GM12878 (cell line): ENCODE measurements around the gene ABITRAM. TPM values are rescaled to one million over a fixed set of nuclear protein-coding genes. Genes with fewer than 3 reads are reported as not detected.

Experiments
- ATAC-seq: fragments of 200-7000 bp; cut with Tn5 transposase; 3 replicates; pipeline ENCODE4 v1.9.1; 2020; ENCODE audit warnings: mild to moderate bottlenecking, moderate library complexity
- BruUV-seq: library from RNA; stranded (reverse); fragments of 400-500 nt; replicated peaks from 2 replicates; lab custom pipeline; 2021; lab: Mats Ljungman, UMichigan
- CTCF ChIA-PET: fragments of 300-600 bp; sonication (Branson Sonifier 250); formaldehyde crosslinking; extraction: SDS; loops from one replicate; lab custom pipeline; 2021; ENCODE audit warnings: inconsistent platforms; lab: Yijun Ruan, JAX
- POLR2A ChIA-PET: fragments of 350-600 bp; formaldehyde crosslinking; extraction: SDS; loops from one replicate; lab custom pipeline; 2021; ENCODE audit warnings: inconsistent platforms; lab: Charles Lee
- RAD21 ChIA-PET: fragments of 300-600 bp; sonication (Branson Sonifier 250); formaldehyde crosslinking; loops from one replicate; lab custom pipeline; 2023; ENCODE audit warnings: antibody characterized with exemption; ENCODE audit not compliant: unreplicated experiment; lab: Charles Lee
- SMC1A ChIA-PET: fragments of 300-600 bp; sonication (Branson Sonifier 250); formaldehyde crosslinking; loops from one replicate; lab custom pipeline; 2023; ENCODE audit not compliant: unreplicated experiment, uncharacterized antibody; lab: Charles Lee
- DNase-seq: peaks from one replicate; pipeline ENCODE4 v3.0.0-alpha.2; 2011; ENCODE audit warnings: low read depth, low spot score
- FAIRE-seq: peaks from 3 replicates; lab custom pipeline; 2011; peaks lifted over from hg19 to GRCh38; lab: Jason Lieb, UNC
- H2AFZ ChIP-seq: 2 replicates; pipeline ENCODE4 v1.6.0; 2011; ENCODE audit warnings: low read depth, low read length, control low read depth; ENCODE audit not compliant: control insufficient read depth
- H3K27ac ChIP-seq: 2 replicates; pipeline ENCODE4 v1.5.1; 2011; ENCODE audit warnings: control low read depth; ENCODE audit not compliant: control insufficient read depth, insufficient read depth
- H3K27me3 ChIP-seq, 2 experiments: replicated peaks in 1 of 2; 2 replicates each; pipeline versions ENCODE4 v1.6.0 to v1.6.1; 2011; ENCODE audit warnings: low read length in 1 of 2; ENCODE audit not compliant: control insufficient read depth in 2 of 2, insufficient read depth in 2 of 2
- H3K36me3 ChIP-seq, 2 experiments: 2 replicates each; pipeline ENCODE4 v1.5.1; 2011; ENCODE audit warnings: low read length in 1 of 2; ENCODE audit not compliant: control insufficient read depth in 2 of 2, insufficient read depth in 2 of 2
- H3K4me1 ChIP-seq: 2 replicates; pipeline ENCODE4 v1.6.1; 2011; ENCODE audit warnings: mild to moderate bottlenecking, low read length, moderate library complexity, mixed read lengths; ENCODE audit not compliant: control insufficient read depth, insufficient read depth
- H3K4me2 ChIP-seq: 2 replicates; pipeline ENCODE4 v1.6.0; 2011; ENCODE audit warnings: control low read depth; ENCODE audit not compliant: control insufficient read depth, insufficient read depth
- H3K4me3 ChIP-seq: fragments of 200-600 bp; sonication (generic); 2 replicates; pipeline ENCODE4 v1.5.1; 2016
- H3K79me2 ChIP-seq: 2 replicates; pipeline ENCODE4 v1.6.0; 2011; ENCODE audit warnings: low read length; ENCODE audit not compliant: control insufficient read depth, insufficient read depth
- H3K9ac ChIP-seq: 2 replicates; pipeline ENCODE4 v1.8.0; 2011; ENCODE audit warnings: low read length, control low read depth, mixed read lengths; ENCODE audit not compliant: control insufficient read depth, insufficient read depth
- H3K9me3 ChIP-seq: replicated peaks from 3 replicates; pipeline ENCODE4 v1.5.1; 2011; ENCODE audit warnings: mild to moderate bottlenecking, low read length; ENCODE audit not compliant: control insufficient read depth, insufficient read depth
- H4K20me1 ChIP-seq: 2 replicates; pipeline ENCODE4 v1.6.0; 2011; ENCODE audit not compliant: control insufficient read depth, insufficient read depth
- BMI1 ChIP-seq: fragments of 450-650 bp; IDR thresholded peaks from 2 replicates; pipeline ENCODE4 v1.6.1; 2016; ENCODE audit warnings: mild to moderate bottlenecking, moderate library complexity, borderline replicate concordance
- CBX3 ChIP-seq: fragments of 200-600 bp; sonication (generic); IDR thresholded peaks from 2 replicates; pipeline ENCODE4 v1.6.1; 2016; ENCODE audit warnings: low read depth, borderline replicate concordance
- JUNB ChIP-seq: IDR thresholded peaks from 2 replicates; pipeline ENCODE4 v1.6.1; 2016; ENCODE audit warnings: antibody characterized with exemption, mild to moderate bottlenecking
- KLF5 ChIP-seq: fragments of 450-650 bp; IDR thresholded peaks from 2 replicates; pipeline ENCODE4 v1.6.1; 2014; ENCODE audit warnings: mild to moderate bottlenecking; ENCODE audit not compliant: partially characterized antibody
- MEF2A ChIP-seq: IDR thresholded peaks from 2 replicates; pipeline ENCODE4 v1.6.1; 2011; ENCODE audit warnings: low read depth, mild to moderate bottlenecking, low read length, moderate library complexity; ENCODE audit not compliant: insufficient read depth
- MYB ChIP-seq: fragments of 150-350 bp; IDR thresholded peaks from 2 replicates; pipeline ENCODE4 v1.6.1; 2014; ENCODE audit warnings: mild to moderate bottlenecking, low read depth, low read length, borderline replicate concordance
- NR2F1 ChIP-seq: fragments of 450-650 bp; conservative IDR thresholded peaks from 2 replicates; pipeline ENCODE4 v1.6.1; 2017; ENCODE audit warnings: mild to moderate bottlenecking
- PML ChIP-seq: IDR thresholded peaks from 2 replicates; pipeline ENCODE4 v1.6.1; 2012; ENCODE audit warnings: low read length, inconsistent platforms
- RFX5 ChIP-seq: IDR thresholded peaks from 2 replicates; pipeline ENCODE4 v1.6.1; 2011; ENCODE audit warnings: low read depth, low read length, improper control_type of control experiment
- SIN3A ChIP-seq: IDR thresholded peaks from 2 replicates; pipeline ENCODE4 v1.6.1; 2012; ENCODE audit warnings: low read depth, low read length, improper control_type of control experiment
- SPI1 ChIP-seq: IDR thresholded peaks from 2 replicates; pipeline ENCODE4 v1.6.1; 2011; ENCODE audit warnings: low read depth, mild to moderate bottlenecking, low read length, moderate library complexity, borderline replicate concordance; ENCODE audit not compliant: insufficient read depth
- SREBF2 ChIP-seq: IDR thresholded peaks from 2 replicates; pipeline ENCODE4 v1.6.1; 2012; ENCODE audit warnings: mild to moderate bottlenecking, low read length
- SUZ12 ChIP-seq: fragments of 200-600 bp; sonication (generic); IDR thresholded peaks from one replicate; pipeline ENCODE4 v1.6.1; 2018; ENCODE audit warnings: antibody characterized with exemption, mild to moderate bottlenecking; ENCODE audit not compliant: unreplicated experiment
- YBX1 ChIP-seq: fragments of 450-650 bp; IDR thresholded peaks from 2 replicates; pipeline ENCODE4 v1.6.1; 2016; ENCODE audit warnings: antibody characterized with exemption
- WGBS: methylation state at CpG from one replicate; pipeline ENCODE4 v1.1.6; 2016; ENCODE audit warnings: low lambda C conversion rate; ENCODE audit not compliant: insufficient replicate concordance, insufficient coverage; ENCODE audit errors: missing lambda C conversion rate; 5-methylcytosine and 5-hydroxymethylcytosine counted together
- in situ Hi-C: fragments of 300-500 bp; cut with MboI; formaldehyde crosslinking; loops from 9 replicates; pipeline ENCODE4 v1.14.3; 2018; ENCODE audit warnings: mixed read lengths
- intact Hi-C: fragments of 100-400 bp; cut with micrococcal nuclease; formaldehyde crosslinking; loops from one replicate; pipeline ENCODE4 v1.14.2; 2022; ENCODE audit not compliant: unreplicated experiment
- polyA plus RNA-seq, 11 experiments: library from polyadenylated mRNA; depleted of rRNA in 4 of 11; unstranded in 6 of 11; stranded (reverse) in 5 of 11; fragments of >200 nt; fragmentation: Nextera tagmentation in 4 of 11; fragmentation: Illumina TruSeq in 1 of 11; extraction: Ambion mirVana in 4 of 11; extraction: Trizol in 1 of 11; gene quantifications; 1 replicate in 1 of 11; 2 replicates in 10 of 11; pipeline versions ENCODE4 v1.2.1 to v1.2.3, GENCODE V29; 2011 to 2016; ENCODE audit warnings: inconsistent platforms in 2 of 11, missing spikeins in 2 of 11, low read depth in 1 of 11
- total RNA-seq, 4 experiments: library from RNA; depleted of rRNA in 3 of 4; stranded (reverse); fragments of >200 nt in 3 of 4; fragmentation: Illumina TruSeq in 1 of 4; extraction: Trizol in 1 of 4; gene quantifications; 2 replicates each; pipeline versions ENCODE4 v1.2.1 to v1.2.3, GENCODE V29; 2013 to 2021

Gene ABITRAM
- total and polyA plus RNA-seq, 10 of the 15 experiments (the other 5 are each of a cell fraction or from before 2014, with no cell fraction given): 5.2 to 18.4 (median 10.6) TPM

DNA sequence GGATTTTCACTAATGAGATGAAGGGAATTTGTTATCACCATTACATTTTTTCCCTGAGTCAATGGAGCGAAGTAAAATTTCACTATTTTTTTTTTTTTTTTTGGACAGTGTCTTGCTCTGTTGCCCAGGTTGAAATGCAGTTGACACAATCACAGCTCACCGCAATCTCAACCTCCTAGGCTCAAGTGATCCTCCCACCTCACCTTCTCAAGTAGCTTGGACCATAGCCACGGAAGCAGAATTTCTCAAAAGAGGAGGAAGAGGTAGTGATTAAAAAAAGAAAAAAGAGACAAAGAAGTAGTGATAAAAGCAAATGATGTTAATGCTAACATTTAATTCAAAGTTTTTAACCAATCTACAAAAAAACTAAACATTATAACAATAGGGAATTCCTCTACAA is 30.0 kb upstream of the ABITRAM start:
- ChIA-PET SMC1A (no interaction called here), CTCF (interaction anchor here (1.2 kb wide), 1 partner anchor 26 kb away, joined by 3 read pairs; no protein-coding TSS in a partner anchor), POLR2A (interaction anchor here (0.6 kb wide), 1 partner anchor 1407 kb away, joined by 3 read pairs; no protein-coding TSS in a partner anchor), RAD21 (no interaction called here)
- H4K20me1 ChIP-seq: no peaks in the 10 kb centered on the region
- H3K79me2 ChIP-seq: no peaks in the 10 kb centered on the region
- no peaks in the 10 kb centered on the region for H3K9me3 ChIP-seq
- no peaks in the 10 kb centered on the region for H3K27me3 ChIP-seq
- H3K4me3 ChIP-seq: no peak overlapping the region
- no peak for DNase-seq
- no TSS peak for BruUV-seq
- in situ Hi-C loops (no loop called here), intact Hi-C loops (no loop called here)
- ATAC-seq: no peak
- 93% methylated on average over 3 of the region's 3 CpGs for WGBS
- no peak overlapping the region for H2AFZ ChIP-seq
- FAIRE-seq: no peak
- H3K4me2 ChIP-seq: no peak overlapping the region
- peaks cover 2 to 10% of the 10 kb centered on the region in 2 experiments for H3K36me3 ChIP-seq
- no peak overlapping the region for H3K27ac ChIP-seq
- no peaks in the 10 kb centered on the region for H3K4me1 ChIP-seq
- no peak for TF ChIP-seq YBX1
- TF ChIP-seq CBX3: no peak
- no peak for TF ChIP-seq SUZ12
- TF ChIP-seq BMI1: no peak
- TF ChIP-seq NR2F1: no peak
- TF ChIP-seq MEF2A: no peak
- no peak for TF ChIP-seq SPI1
- no peak for TF ChIP-seq SIN3A
- no peak for TF ChIP-seq KLF5
- TF ChIP-seq JUNB: no peak
- TF ChIP-seq PML: no peak
- no peak for TF ChIP-seq RFX5
- no peak for TF ChIP-seq MYB
- no peak for TF ChIP-seq SREBF2
- H3K9ac ChIP-seq: no peak overlapping the region
